ENCODE data around the gene BCOR.

DNA sequence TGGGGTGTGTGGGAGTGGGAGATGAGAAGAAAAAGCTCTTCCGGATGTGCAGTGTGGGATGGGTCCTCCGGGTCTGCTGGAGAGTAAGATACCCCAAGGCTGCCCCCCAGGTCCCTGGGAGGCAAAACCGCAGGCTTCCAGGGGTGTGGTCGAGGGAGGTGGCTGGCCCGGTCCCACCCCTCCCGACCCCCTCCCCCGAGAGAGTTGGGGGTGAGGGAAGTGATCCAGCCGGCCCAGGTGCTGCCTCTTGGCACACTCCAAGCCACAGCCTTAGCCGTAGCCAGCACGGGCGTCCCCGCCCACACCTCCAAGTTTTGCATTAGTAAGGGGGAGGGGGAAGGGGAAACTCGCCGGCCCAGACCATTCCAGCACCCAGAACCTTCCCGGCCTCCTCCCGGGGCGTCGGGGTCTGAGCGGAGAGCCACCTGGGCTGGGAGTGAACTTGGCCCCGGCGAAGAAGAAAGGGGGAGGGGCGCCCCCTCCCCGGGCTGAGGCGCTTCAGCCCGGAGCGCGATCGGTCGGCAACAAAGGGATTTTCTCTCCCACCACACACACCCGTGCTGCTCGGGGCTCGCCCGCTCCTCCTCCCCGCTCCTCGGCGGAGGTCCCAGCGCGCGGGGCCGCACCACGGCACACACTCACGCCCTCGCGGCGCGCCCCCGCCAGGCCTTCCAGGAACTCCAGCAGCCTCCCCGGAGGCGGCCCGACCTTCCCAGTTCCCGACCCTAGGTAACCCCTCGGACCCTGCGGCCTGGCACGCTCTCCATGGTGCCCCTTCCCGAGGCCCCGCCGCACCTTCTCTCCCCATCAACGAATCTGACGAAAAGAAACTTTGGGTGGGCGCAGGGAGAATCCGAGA lies 14.4 kb downstream of the BCOR start:
- TF ChIP-seq, protein P1, sequence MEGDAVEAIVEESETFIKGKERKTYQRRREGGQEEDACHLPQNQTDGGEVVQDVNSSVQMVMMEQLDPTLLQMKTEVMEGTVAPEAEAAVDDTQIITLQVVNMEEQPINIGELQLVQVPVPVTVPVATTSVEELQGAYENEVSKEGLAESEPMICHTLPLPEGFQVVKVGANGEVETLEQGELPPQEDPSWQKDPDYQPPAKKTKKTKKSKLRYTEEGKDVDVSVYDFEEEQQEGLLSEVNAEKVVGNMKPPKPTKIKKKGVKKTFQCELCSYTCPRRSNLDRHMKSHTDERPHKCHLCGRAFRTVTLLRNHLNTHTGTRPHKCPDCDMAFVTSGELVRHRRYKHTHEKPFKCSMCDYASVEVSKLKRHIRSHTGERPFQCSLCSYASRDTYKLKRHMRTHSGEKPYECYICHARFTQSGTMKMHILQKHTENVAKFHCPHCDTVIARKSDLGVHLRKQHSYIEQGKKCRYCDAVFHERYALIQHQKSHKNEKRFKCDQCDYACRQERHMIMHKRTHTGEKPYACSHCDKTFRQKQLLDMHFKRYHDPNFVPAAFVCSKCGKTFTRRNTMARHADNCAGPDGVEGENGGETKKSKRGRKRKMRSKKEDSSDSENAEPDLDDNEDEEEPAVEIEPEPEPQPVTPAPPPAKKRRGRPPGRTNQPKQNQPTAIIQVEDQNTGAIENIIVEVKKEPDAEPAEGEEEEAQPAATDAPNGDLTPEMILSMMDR (IDR thresholded peaks at IDR 0.05; ENCODE audit: low read length), result no peak
- TF ChIP-seq EZH2 (IDR thresholded peaks at IDR 0.05; ENCODE audit: borderline replicate concordance, low read length), result no peak

Measured in OCI-LY1 (cell line).